Measurements from ENCODE around the gene HERPUD2.

- TF ChIP-seq POLR2A (IDR thresholded peaks at IDR 0.05; ENCODE audit: low read depth, low read length) (no peak), CTCF (IDR thresholded peaks at IDR 0.05; ENCODE audit: extremely low read depth in 1 of 2, insufficient read depth in 1 of 2, low read depth in 1 of 2, low read length in 2 of 2) (no peak), EZH2 (IDR thresholded peaks at IDR 0.05; ENCODE audit: borderline replicate concordance, low read depth, low read length, severe bottlenecking) (no peak), FOS (IDR thresholded peaks at IDR 0.05; ENCODE audit: borderline replicate concordance, insufficient read depth, low read length) (no peak), MAX (IDR thresholded peaks at IDR 0.05; ENCODE audit: insufficient read depth, insufficient read length) (no peak), POLR2AphosphoS5 (IDR thresholded peaks at IDR 0.05; ENCODE audit: insufficient read depth, low read depth, low read length) (no peak), MYC (IDR thresholded peaks at IDR 0.05; ENCODE audit: low read depth, low read length) (no peak), GATA2 (IDR thresholded peaks at IDR 0.05; ENCODE audit: insufficient read depth, insufficient read length, low read depth, low read length) (no peak)
These were observed 30.3 kb upstream of the HERPUD2 start for GRCh38 chr7:35725280-35725680.

All from endothelial cell of umbilical vein (primary cell).